ENCODE results near the gene GRB7.

Gene GRB7

GRCh38 chr17:39775031-39775430 lies 37.3 kb downstream of the GRB7 start:
- no peak for DNase-seq

GRCh38 chr17:39776252-39776651 lies 38.5 kb downstream of the GRB7 start:
- no peak for DNase-seq

- no peak for DNase-seq
Observed at GRCh38 chr17:39777534-39778365, 40.0 kb downstream of the GRB7 start.

GRCh38 chr17:39781031-39781860 lies 43.5 kb downstream of the GRB7 start:
- no peak for DNase-seq

GRCh38 chr17:39781861-39782213 lies 44.1 kb downstream of the GRB7 start:
- DNase-seq: no peak

GRCh38 chr17:39782481-39782880 lies 44.7 kb downstream of the GRB7 start:
- DNase-seq: no peak

- DNase-seq: no peak
Observed at GRCh38 chr17:39782980-39783379, 45.2 kb downstream of the GRB7 start.

GRCh38 chr17:39787041-39787440 lies 49.3 kb downstream of the GRB7 start:
- DNase-seq: no peak

- DNase-seq: no peak
Observed at GRCh38 chr17:39787743-39788484, 50.2 kb downstream of the GRB7 start.

GRCh38 chr17:39791111-39791992 lies 53.6 kb downstream of the GRB7 start:
- DNase-seq: no peak

- DNase-seq: no peak
Observed at GRCh38 chr17:39792526-39793221, 54.9 kb downstream of the GRB7 start.

- no peak for DNase-seq
Observed at GRCh38 chr17:39793301-39793872, 55.6 kb downstream of the GRB7 start.

GRCh38 chr17:39794249-39794970 lies 56.7 kb downstream of the GRB7 start:
- no peak for DNase-seq
